ENCODE data around the gene MAPRE3.

MAPRE3 gene

DNA sequence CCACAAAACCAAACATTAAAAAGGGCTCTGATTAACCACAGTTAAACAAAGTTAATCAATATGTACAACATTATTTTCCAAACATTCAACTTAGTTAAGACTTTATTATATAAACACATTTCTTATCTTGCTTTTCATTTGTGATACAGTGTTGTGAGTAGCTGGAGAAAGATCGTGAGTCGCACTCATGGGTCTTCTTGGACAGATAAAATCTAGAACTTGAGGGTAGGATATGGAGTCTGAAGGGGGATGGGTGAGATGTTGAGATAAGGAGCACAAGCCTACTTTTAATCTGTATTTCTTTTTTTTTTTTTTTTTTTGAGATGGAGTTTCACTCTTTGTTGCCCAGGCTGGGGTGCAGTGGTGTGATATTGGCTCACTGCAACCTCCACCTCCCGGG, 39.7 kb downstream of the MAPRE3 start:
- FAIRE-seq, result no peak
- TF ChIP-seq, protein P1, sequence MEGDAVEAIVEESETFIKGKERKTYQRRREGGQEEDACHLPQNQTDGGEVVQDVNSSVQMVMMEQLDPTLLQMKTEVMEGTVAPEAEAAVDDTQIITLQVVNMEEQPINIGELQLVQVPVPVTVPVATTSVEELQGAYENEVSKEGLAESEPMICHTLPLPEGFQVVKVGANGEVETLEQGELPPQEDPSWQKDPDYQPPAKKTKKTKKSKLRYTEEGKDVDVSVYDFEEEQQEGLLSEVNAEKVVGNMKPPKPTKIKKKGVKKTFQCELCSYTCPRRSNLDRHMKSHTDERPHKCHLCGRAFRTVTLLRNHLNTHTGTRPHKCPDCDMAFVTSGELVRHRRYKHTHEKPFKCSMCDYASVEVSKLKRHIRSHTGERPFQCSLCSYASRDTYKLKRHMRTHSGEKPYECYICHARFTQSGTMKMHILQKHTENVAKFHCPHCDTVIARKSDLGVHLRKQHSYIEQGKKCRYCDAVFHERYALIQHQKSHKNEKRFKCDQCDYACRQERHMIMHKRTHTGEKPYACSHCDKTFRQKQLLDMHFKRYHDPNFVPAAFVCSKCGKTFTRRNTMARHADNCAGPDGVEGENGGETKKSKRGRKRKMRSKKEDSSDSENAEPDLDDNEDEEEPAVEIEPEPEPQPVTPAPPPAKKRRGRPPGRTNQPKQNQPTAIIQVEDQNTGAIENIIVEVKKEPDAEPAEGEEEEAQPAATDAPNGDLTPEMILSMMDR (IDR thresholded peaks at IDR 0.05; ENCODE audit: insufficient read depth, missing control alignments), result no peak
- DNase-seq (ENCODE audit: insufficient read length, low spot score), result no peak

DNA sequence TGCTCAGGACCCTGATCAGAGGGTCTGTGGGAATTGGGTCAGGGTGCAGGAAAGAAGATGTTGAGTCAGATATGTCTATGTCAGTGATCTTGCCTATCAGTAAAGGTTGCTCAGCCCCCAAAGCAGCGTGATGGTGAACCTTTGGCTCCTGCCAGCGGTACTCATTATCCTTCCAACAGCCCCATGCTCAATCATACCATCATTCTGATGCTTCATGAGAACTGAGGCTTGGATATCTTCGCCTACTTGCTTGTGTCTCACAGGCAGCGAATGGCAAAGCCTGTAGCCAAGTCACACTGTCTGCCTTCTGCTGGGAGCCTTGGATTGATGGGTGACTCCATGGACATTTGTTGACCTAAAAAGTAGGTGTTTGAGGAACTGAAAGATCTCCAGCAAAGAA, 43.3 kb downstream of the MAPRE3 start:
- DNase-seq (ENCODE audit: insufficient read length, low spot score) (no peak), FAIRE-seq (no peak)
- TF ChIP-seq, protein P1 (IDR thresholded peaks at IDR 0.05; ENCODE audit: insufficient read depth, missing control alignments), result no peak

DNA sequence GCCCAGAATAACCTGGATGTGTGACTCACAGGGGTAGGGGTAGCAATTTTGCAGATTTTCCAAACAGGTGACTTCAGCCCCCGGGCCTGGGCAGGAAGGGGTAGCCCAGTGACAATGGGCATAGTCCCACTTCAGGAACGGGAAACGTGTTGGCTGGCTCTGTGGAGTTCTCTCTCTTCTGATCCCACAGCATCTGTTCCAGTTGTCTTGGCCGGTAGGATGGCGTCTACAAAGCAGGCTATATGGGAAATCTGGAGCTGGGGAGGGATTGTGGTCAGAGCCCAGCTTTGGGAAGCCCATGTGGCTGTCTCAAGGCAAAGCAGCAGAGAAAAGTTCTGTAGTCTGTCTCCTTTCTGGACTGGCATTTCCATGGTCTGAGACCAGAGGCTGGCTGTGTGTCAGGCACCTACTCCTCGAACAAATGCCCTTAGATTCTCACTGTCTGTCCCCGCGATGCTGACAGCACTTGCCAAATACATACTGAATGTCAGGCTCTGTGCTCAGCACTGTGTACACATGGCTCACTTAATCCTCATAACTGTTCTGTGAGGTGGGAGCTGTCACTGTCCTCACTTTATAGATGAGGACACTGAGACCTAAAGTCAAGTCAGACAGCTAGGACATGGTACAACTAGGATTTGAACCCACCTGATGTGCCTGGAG, 44.5 kb downstream of the MAPRE3 start:
- TF ChIP-seq, protein P1 (IDR thresholded peaks at IDR 0.05; ENCODE audit: insufficient read depth, missing control alignments), result no peak
- DNase-seq (ENCODE audit: insufficient read length, low spot score), result no peak
- FAIRE-seq, result no peak

DNA sequence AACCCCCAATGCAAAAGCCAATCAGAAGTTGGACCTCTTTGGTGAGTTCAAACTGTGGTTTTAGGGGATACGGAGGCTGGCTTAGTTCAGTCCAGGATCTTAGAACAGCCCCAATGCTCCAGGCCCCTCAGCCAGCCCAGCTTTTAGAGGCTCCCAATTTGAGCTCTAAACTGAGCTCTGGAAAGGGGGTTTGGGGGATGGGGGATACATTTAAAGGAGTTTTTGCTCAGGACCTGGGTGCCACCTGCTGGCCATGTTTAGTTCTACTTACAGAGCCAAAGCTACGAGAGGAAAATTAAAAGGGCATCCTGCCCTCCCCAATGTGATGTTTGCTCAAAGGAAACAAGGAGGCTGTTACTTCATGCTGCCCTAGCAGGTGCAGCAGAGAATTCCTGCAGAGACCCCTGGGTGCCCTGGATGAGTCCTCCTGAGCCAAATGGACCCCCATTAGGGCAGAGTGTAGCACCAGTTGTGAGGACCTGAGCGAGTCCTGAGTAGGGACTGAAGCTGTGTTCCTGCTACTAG, 46.4 kb downstream of the MAPRE3 start:
- no peak for FAIRE-seq
- DNase-seq (ENCODE audit: insufficient read length, low spot score), result peak; percentile 54
- TF ChIP-seq, protein P1 (IDR thresholded peaks at IDR 0.05; ENCODE audit: insufficient read depth, missing control alignments), result peak; percentile 73

DNA sequence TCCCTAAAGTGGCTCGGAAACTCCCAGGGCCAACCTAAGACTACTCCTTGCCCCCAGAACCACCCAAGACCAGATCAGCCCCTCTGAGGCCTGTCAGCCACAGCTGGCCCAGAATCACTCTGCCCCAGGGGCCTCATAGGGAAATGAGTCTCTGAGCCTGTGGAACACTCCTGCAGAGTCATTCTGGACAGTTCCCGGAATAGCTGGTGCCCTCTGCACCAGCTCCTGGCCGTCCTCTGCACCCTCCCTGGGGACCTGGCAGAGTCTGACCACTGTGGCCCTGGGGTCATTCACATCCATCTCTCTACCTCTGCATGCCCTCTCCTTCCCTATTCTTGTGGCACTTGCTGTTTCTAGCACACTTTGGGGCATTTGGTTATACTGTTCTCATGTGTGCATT, 47.7 kb downstream of the MAPRE3 start:
- DNase-seq (ENCODE audit: insufficient read length, low spot score) (no peak), FAIRE-seq (no peak)
- TF ChIP-seq, protein P1 (IDR thresholded peaks at IDR 0.05; ENCODE audit: insufficient read depth, missing control alignments), result no peak

DNA sequence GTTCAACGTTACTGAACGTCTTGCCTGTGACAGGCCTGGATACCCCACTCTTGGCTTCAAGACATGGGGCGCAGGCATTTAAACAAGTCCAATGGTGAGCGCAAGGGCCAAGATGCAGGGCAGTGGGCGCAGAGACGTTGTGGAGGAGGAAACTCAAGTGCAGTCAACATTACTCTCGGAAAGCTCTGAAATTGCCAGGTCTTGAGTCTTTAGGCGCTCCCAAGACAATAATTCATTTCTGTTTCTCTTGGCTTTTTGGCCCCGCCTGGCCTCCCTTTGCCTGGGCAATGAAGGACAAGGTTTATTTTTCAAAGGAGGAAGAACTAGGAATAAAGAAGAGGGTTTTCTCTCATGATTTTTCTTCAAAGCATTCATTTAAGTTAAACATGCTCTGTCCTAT, 49.0 kb downstream of the MAPRE3 start:
- FAIRE-seq (no peak), DNase-seq (ENCODE audit: insufficient read length, low spot score) (no peak)
- TF ChIP-seq, protein P1 (IDR thresholded peaks at IDR 0.05; ENCODE audit: insufficient read depth, missing control alignments), result no peak

Measured in D721Med (cell line).